Measurements from ENCODE around the gene IL1B.
"Not testable (repeated sequence)": the region's sequence is repeated elsewhere in the genome, so short reads cannot be mapped to it uniquely, and the experiment has no call there.

The IL1B gene

DNA sequence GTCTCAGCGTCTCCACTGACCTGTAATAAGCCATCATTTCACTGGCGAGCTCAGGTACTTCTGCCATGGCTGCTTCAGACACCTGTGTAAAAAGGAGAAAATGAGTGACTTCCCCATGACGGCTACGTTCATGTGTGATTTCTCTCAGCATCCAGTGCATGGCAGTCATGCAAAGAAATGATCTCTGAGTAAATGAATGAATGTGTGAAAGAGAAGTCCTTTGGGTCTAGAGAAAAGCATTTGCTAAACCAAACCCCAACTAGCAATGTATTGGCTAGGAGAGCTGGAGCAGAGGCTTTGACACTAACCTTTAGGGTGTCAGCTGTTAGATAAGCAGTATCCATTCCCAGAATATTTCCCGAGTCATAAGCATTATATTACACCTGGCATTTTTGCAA, 417 bp downstream of the IL1B start:
- TF ChIP-seq, protein P1, sequence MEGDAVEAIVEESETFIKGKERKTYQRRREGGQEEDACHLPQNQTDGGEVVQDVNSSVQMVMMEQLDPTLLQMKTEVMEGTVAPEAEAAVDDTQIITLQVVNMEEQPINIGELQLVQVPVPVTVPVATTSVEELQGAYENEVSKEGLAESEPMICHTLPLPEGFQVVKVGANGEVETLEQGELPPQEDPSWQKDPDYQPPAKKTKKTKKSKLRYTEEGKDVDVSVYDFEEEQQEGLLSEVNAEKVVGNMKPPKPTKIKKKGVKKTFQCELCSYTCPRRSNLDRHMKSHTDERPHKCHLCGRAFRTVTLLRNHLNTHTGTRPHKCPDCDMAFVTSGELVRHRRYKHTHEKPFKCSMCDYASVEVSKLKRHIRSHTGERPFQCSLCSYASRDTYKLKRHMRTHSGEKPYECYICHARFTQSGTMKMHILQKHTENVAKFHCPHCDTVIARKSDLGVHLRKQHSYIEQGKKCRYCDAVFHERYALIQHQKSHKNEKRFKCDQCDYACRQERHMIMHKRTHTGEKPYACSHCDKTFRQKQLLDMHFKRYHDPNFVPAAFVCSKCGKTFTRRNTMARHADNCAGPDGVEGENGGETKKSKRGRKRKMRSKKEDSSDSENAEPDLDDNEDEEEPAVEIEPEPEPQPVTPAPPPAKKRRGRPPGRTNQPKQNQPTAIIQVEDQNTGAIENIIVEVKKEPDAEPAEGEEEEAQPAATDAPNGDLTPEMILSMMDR (IDR thresholded peaks at IDR 0.05): no peak
- no peak for DNase-seq (ENCODE audit: low spot score)
- Histone ChIP-seq H3K27ac (no peak overlapping the region), H3K4me3 (no peak overlapping the region)

DNA sequence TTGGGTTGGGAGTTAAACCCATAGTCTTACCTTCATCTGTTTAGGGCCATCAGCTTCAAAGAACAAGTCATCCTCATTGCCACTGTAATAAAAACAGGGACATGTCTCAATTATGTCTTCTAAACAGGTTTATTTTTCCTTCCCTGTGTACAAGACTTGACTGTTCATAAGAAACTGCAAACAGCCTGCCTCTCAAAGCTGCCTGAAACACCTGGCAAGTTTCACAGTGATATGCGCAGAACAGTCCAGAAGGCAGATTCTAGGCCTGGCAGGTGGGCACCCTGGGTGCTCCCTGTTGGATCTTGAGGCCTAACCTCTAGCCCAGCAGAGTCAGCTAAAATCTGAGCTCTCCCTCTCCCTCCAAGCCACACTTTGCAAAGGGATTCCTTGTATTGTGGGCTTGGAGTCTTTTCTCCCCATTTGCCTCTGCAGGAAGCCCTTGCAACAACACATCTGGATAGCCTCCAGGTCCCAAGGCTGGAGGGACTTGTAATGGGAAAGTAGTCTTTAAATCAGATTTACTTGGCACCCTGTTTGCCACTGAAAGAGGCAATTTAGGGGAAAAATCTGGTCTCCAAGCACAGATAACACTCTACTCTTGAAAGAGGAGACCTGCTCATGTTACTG, 930 bp downstream of the IL1B start:
- TF ChIP-seq, protein P1 (IDR thresholded peaks at IDR 0.05): no peak
- Histone ChIP-seq H3K27ac (no peak overlapping the region), H3K4me3 (no peak overlapping the region)
- no peak for DNase-seq (ENCODE audit: low spot score)

DNA sequence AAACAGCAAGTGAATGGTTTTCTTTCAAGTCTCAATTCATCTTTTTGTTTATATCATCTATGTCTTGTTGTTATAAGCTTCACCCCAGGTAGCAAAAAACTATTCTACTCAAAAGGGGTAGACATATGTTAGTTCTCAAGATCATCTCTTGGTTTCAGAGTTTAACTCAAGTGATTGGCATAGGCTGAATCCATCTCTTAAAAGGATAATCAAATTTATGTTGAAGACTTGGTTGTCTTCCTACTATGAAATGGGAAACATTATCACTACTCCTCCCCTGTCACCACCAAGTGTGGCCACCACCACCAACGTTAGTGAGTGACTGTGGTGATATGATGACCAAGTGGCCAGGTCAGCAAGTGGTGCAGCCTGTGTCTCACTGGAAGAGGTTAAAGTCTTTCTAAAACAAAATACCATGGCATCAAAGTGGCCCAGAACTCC, 1.5 kb downstream of the IL1B start:
- Histone ChIP-seq H3K27ac (no peak overlapping the region), H3K4me3 (no peak overlapping the region)
- TF ChIP-seq, protein P1 (IDR thresholded peaks at IDR 0.05): no peak
- no peak for DNase-seq (ENCODE audit: low spot score)

DNA sequence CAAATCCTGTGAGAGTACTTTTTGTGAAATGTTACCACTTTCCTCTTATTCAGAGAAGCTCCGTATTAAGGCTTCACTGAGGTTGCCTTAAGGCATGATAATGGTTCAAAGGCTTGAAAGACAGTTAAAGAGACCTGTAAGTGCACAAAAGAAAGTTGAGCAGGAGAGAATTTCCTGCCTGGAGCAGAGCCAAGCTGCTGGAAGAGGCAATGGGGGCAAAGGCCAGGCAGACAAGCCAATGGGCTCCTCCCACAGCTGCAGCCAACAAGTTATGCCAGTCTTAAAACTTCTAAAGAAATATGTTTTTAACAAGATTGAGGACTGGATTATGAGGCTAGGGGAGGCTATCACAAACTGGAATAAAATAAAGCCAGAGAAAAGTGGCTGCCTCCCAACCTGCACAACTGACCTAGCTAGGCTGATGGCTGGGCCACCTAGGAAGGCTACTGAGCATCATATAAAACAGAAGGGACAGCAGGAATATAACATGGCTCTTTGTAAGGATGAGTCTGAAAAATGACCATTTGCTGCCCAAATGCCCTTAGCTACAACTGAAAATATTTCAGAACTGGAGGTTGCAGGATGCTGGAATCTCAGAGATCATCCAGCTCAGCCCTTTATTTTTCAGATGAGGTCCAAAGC, 2.1 kb downstream of the IL1B start:
- no peak for DNase-seq (ENCODE audit: low spot score)
- TF ChIP-seq, protein P1 (IDR thresholded peaks at IDR 0.05): no peak
- Histone ChIP-seq H3K4me3 (no peak overlapping the region), H3K27ac (no peak overlapping the region)

DNA sequence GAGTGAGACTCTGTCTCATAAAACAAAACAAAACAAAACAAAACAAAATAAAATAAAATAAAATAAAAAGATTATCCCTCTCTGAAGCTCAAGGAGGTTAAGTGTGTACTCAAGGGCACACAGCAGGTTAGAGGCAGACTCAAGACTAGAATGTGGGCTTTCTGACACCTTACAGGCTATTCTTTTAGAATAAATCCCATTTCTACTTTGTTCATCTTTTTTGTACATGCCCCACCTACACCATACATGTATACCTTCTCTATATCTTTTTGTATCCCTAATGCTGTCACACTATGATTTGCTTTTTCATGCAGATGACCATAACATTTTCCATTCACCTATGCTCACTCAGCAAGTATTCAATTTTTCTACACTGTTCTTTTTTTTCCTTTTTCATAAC, 2.6 kb downstream of the IL1B start:
- TF ChIP-seq, protein P1 (IDR thresholded peaks at IDR 0.05): no peak
- Histone ChIP-seq H3K4me3 (no peak overlapping the region), H3K27ac (no peak overlapping the region)
- DNase-seq (ENCODE audit: low spot score): no peak

DNA sequence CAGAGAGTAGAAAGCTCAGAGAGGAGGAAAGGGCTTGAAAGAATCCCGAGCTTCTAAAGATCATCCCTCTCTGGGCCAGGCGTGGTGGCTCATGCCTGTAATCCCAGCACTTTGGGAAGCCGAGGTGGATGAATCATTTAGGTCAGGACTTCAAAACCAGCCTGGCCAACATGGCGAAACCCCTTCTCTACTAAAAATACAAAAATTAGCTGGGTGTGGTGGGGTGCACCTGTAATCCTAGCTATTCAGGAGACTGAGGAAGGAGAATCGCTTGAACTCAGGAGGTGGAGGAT, 3.0 kb downstream of the IL1B start:
- DNase-seq (ENCODE audit: low spot score); H3K27ac ChIP-seq; H3K4me3 ChIP-seq: not testable (repeated sequence)

DNA sequence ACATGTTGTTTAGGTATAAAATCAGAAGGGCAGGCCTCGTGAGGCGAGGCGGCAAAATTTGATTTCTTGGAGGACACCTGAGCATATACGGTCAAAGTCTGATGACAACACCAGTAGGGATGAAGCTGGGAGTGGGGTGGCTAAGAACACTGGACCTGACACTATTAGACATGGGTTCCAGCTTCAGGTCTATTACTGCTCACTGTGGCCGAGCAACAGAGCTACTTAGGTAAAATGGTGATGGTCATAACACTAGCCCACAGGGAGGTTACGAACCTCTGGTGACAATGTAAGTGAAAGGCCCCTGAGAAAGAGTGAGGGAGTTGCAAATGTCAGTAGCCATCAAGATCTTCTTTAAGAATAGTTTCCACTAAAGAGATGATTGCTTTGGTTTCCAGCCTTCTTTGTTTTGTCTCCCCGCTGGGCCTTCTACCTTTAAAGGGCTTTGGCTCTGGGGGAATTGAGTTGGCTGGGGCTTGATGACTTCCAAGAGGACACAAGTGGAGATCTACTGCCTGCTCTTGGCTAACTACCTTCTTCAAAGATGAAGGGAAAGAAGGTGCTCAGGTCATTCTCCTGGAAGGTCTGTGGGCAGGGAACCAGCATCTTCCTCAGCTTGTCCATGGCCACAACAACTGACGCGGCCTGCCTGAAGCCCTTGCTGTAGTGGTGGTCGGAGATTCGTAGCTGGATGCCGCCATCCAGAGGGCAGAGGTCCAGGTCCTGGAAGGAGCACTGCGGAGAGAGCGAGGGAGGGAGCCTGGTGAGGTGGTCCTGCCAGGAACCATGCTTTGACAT, 3.5 kb downstream of the IL1B start:
- no peak for DNase-seq (ENCODE audit: low spot score)
- Histone ChIP-seq H3K27ac (no peak overlapping the region), H3K4me3 (no peak overlapping the region)
- TF ChIP-seq, protein P1 (IDR thresholded peaks at IDR 0.05): no peak
